SK-N-SH (cell line): ENCODE results near the gene DCP2. TPM values are rescaled to one million over a fixed set of nuclear protein-coding genes. Genes with fewer than 3 reads are reported as not detected.

ENCODE experiments used
- CTCF ChIA-PET: fragments of 300-600, 350-600 bp; formaldehyde crosslinking; extraction: SDS; loops from one replicate; lab custom pipeline; 2021; lab: Yijun Ruan, JAX
- POLR2A ChIA-PET: fragments of 350-600 bp; sonication (Branson Sonifier 250); formaldehyde crosslinking; extraction: SDS; loops from one replicate; lab custom pipeline; 2020; ENCODE audit warnings: antibody characterized with exemption, inconsistent platforms; lab: Yijun Ruan, JAX
- DNase-seq: peaks from one replicate; pipeline ENCODE4 v3.0.0; 2012
- H2AFZ ChIP-seq: fragments of 200-600 bp; sonication (generic); 2 replicates; pipeline ENCODE4 v1.8.1; 2016; ENCODE audit warnings: antibody characterized with exemption, mild to moderate bottlenecking, low read depth
- H3F3A ChIP-seq: fragments of 200-600 bp; sonication (generic); replicated peaks from 2 replicates; pipeline ENCODE3; 2016; ENCODE audit warnings: antibody characterized with exemption, mild to moderate bottlenecking; ENCODE audit not compliant: insufficient read depth
- H3K27ac ChIP-seq, 2 experiments: fragments of 200-500 bp in 1 of 2; fragments of 200-600 bp in 1 of 2; sonication (Bioruptor generic) in 1 of 2; sonication (generic), shearing (Covaris generic) in 1 of 2; 2 replicates each; pipeline versions ENCODE4 v1.5.1 to v1.6.1; 2014 to 2016; ENCODE audit warnings: low read depth in 2 of 2, inconsistent platforms in 1 of 2, low read length in 1 of 2, mild to moderate bottlenecking in 1 of 2, mixed read lengths in 1 of 2
- H3K27me3 ChIP-seq: fragments of 200-600 bp; sonication (generic), shearing (Covaris generic); 2 replicates; pipeline ENCODE4 v1.6.1; 2016; ENCODE audit warnings: mixed run types; ENCODE audit not compliant: insufficient read depth
- H3K36me3 ChIP-seq, 2 experiments: fragments of 200-500 bp in 1 of 2; fragments of 200-600 bp in 1 of 2; sonication (Bioruptor generic) in 1 of 2; sonication (generic) in 1 of 2; replicated peaks in 1 of 2; 2 replicates each; pipeline versions ENCODE3 to v1.5.1; 2014 to 2016; ENCODE audit warnings: low read length in 1 of 2, mild to moderate bottlenecking in 1 of 2; ENCODE audit not compliant: insufficient read depth in 2 of 2, control insufficient read depth in 1 of 2
- H3K4me1 ChIP-seq, 2 experiments: fragments of 200-500 bp in 1 of 2; fragments of 200-600 bp in 1 of 2; sonication (Bioruptor generic) in 1 of 2; sonication (generic), shearing (Covaris generic) in 1 of 2; 2 replicates each; pipeline versions ENCODE4 v1.5.1 to v1.6.1; 2014 to 2016; ENCODE audit warnings: low read depth in 1 of 2, low read length in 1 of 2, mixed run types in 1 of 2; ENCODE audit not compliant: insufficient read depth in 2 of 2, control insufficient read depth in 1 of 2
- H3K4me2 ChIP-seq: fragments of 200-600 bp; sonication (generic), shearing (Covaris generic); 2 replicates; pipeline ENCODE4 v1.6.1; 2017; ENCODE audit warnings: mixed run types
- H3K4me3 ChIP-seq, 2 experiments: fragments of 200-500 bp in 1 of 2; fragments of 200-600 bp in 1 of 2; sonication (Bioruptor generic) in 1 of 2; sonication (generic), shearing (Covaris generic) in 1 of 2; 2 replicates each; pipeline versions ENCODE4 v1.5.1 to v1.8.1; 2014 to 2016; ENCODE audit warnings: low read depth in 2 of 2, inconsistent platforms in 1 of 2, low read length in 1 of 2, mild to moderate bottlenecking in 1 of 2, mixed read lengths in 1 of 2, moderate library complexity in 1 of 2
- H3K79me2 ChIP-seq: fragments of 200-600 bp; sonication (generic); 2 replicates; pipeline ENCODE4 v1.8.1; 2017; ENCODE audit warnings: mild to moderate bottlenecking; ENCODE audit not compliant: insufficient read depth
- H3K9ac ChIP-seq: fragments of 200-600 bp; sonication (generic); 2 replicates; pipeline ENCODE4 v1.6.1; 2017; ENCODE audit warnings: mixed run types
- H3K9me2 ChIP-seq: fragments of 200-600 bp; sonication (generic); 2 replicates; pipeline ENCODE4 v1.6.1; 2017; ENCODE audit warnings: mixed run types
- H3K9me3 ChIP-seq: fragments of 200-600 bp; sonication (generic); 2 replicates; pipeline ENCODE4 v1.6.1; 2017; ENCODE audit warnings: mixed run types, mild to moderate bottlenecking, moderate library complexity
- H4K20me1 ChIP-seq: fragments of 200-600 bp; sonication (generic); 2 replicates; pipeline ENCODE4 v1.6.1; 2017; ENCODE audit warnings: mild to moderate bottlenecking, mixed run types; ENCODE audit not compliant: insufficient read depth
- EP300 ChIP-seq, 2 experiments: IDR thresholded peaks; 2 replicates each; pipeline versions ENCODE4 v1.4.0 to v1.6.1; 2012; ENCODE audit warnings: borderline replicate concordance in 1 of 2, low read depth in 1 of 2, low read length in 1 of 2
- EZH2phosphoT487 ChIP-seq: fragments of 200-600 bp; sonication (generic); IDR thresholded peaks from 2 replicates; pipeline ENCODE4 v1.6.1; 2017; ENCODE audit warnings: low read depth, mixed run types, mild to moderate bottlenecking, antibody characterized with exemption, moderate library complexity, borderline replicate concordance
- FOXM1 ChIP-seq: IDR thresholded peaks from 2 replicates; pipeline ENCODE4 v1.4.0; 2012; ENCODE audit warnings: low read depth, mild to moderate bottlenecking
- IRF3 ChIP-seq: fragments of 150-350 bp; IDR thresholded peaks from 2 replicates; pipeline ENCODE4 v1.6.1; 2016; ENCODE audit warnings: mild to moderate bottlenecking, low read depth, low read length
- NFIC ChIP-seq: IDR thresholded peaks from 2 replicates; pipeline ENCODE4 v1.4.0; 2012; ENCODE audit warnings: borderline replicate concordance
- NRF1 ChIP-seq: IDR thresholded peaks from 2 replicates; pipeline ENCODE4 v1.6.1; 2012; ENCODE audit warnings: low read depth, mild to moderate bottlenecking, low read length
- REST ChIP-seq: IDR thresholded peaks from 2 replicates; pipeline ENCODE4 v1.6.1; 2012; ENCODE audit warnings: mild to moderate bottlenecking, low read depth, low read length, moderate library complexity
- SIN3A ChIP-seq: IDR thresholded peaks from 2 replicates; pipeline ENCODE4 v1.6.1; 2012; ENCODE audit warnings: low read depth, mild to moderate bottlenecking, low read length, moderate library complexity, borderline replicate concordance
- SMC3 ChIP-seq: IDR thresholded peaks from 2 replicates; pipeline ENCODE4 v1.6.1; 2012; ENCODE audit warnings: low read depth, low read length, improper control_type of control experiment
- YY1 ChIP-seq: IDR thresholded peaks from 2 replicates; pipeline ENCODE4 v1.4.0; 2012; ENCODE audit warnings: low read depth, mild to moderate bottlenecking
- WGBS: methylation state at CpG from one replicate; pipeline ENCODE4 v1.1.6; 2017; ENCODE audit warnings: low lambda C conversion rate; 5-methylcytosine and 5-hydroxymethylcytosine counted together
- polyA plus RNA-seq, 3 experiments: library from polyadenylated mRNA; depleted of rRNA; stranded (reverse); fragments of >200 nt; gene quantifications; 2 replicates each; pipeline ENCODE4 v1.2.3, GENCODE V29; 2012

DCP2 gene
- polyA plus RNA-seq, 1 of the 3 experiments (the other 2 are of a cell fraction) = 6.0 TPM

GRCh38 chr5:113031104-113031503 lies 54.5 kb downstream of the DCP2 start:
- Histone ChIP-seq H3K27ac (no peak overlapping the region; a peak in 1 of 4 replicates), H4K20me1 (no peaks in the 10 kb centered on the region), H3K27me3 (no peaks in the 10 kb centered on the region), H3K9me2 (no peaks in the 10 kb centered on the region), H3K9ac (no peak overlapping the region), H2AFZ (no peak overlapping the region), H3K9me3 (no peaks in the 10 kb centered on the region), H3K4me1 (peaks cover 0 to 6% of the 10 kb centered on the region in 2 experiments; a peak in 2 of 4 replicates), H3K4me3 (no peak overlapping the region), H3K36me3 (peaks cover 6 to 23% of the 10 kb centered on the region in 2 experiments)
- CTCF ChIA-PET = interaction anchor here (0.6 to 1.6 kb wide), 4 partner anchors 26 to 707 kb away, joined by 3 to 7 read pairs (median 3); no protein-coding TSS in a partner anchor
- no peak for DNase-seq
- no peak for TF ChIP-seq NFIC
- TF ChIP-seq SIN3A = no peak
- no peak for TF ChIP-seq YY1
- no peak for TF ChIP-seq IRF3
- TF ChIP-seq EZH2phosphoT487 = no peak
- TF ChIP-seq NRF1 = no peak
- TF ChIP-seq SMC3 = no peak
- TF ChIP-seq FOXM1 = no peak
- TF ChIP-seq REST = no peak
- TF ChIP-seq, all 33 proteins: peak for 0
- 82% methylated on average over 8 of the region's 8 CpGs for WGBS
- Histone ChIP-seq H3F3A (peaks cover 7% of the 10 kb centered on the region), H3K4me2 (no peak overlapping the region), H3K79me2 (no peaks in the 10 kb centered on the region)
- POLR2A ChIA-PET = no interaction called here

- Histone ChIP-seq H3K9ac (no peak overlapping the region), H3K4me1 (peaks cover 0 to 5% of the 10 kb centered on the region in 2 experiments; a peak in 2 of 4 replicates), H3K79me2 (no peaks in the 10 kb centered on the region), H3F3A (peaks cover 7% of the 10 kb centered on the region), H3K36me3 (peaks cover 6 to 18% of the 10 kb centered on the region in 2 experiments)
- ChIA-PET POLR2A (no interaction called here), CTCF (interaction anchor here (0.6 to 1.6 kb wide), 4 partner anchors 26 to 707 kb away, joined by 3 to 7 read pairs (median 3); no protein-coding TSS in a partner anchor)
- 94% methylated on average over 2 of the region's 2 CpGs for WGBS
- TF ChIP-seq EP300 (IDR thresholded peaks at IDR 0.05; ENCODE audit: borderline replicate concordance in 1 of 2, low read depth in 1 of 2, low read length in 1 of 2) (no peak), REST (no peak)
- TF ChIP-seq, all 33 proteins: peak for 0
- no peaks in the 10 kb centered on the region for H3K9me2 ChIP-seq
- H3K27ac ChIP-seq = peak overlapping the region in 1 of 2 experiments; percentile 31; a peak in 1 of 4 replicates
- no peaks in the 10 kb centered on the region for H3K9me3 ChIP-seq
- no peak overlapping the region for H3K4me3 ChIP-seq
- H3K4me2 ChIP-seq = no peak overlapping the region
- no peaks in the 10 kb centered on the region for H3K27me3 ChIP-seq
- no peaks in the 10 kb centered on the region for H4K20me1 ChIP-seq
- no peak for DNase-seq
- H2AFZ ChIP-seq = no peak overlapping the region
These were observed 55.0 kb downstream of the DCP2 start for GRCh38 chr5:113031557-113031956.
